Measurements from ENCODE around the gene TBC1D5. TPM values are rescaled to one million over a fixed set of nuclear protein-coding genes. Genes with fewer than 3 reads are reported as not detected.

Gene TBC1D5
- total and polyA plus RNA-seq, 4 donors, result 34.6 to 135 (median 69.1) TPM

Small RNAs within 50 kb of the gene (small RNA-seq; reads per million reads assigned to genes)
- gene AC104451.1 (ENCODE audit: low replicate concordance) (not detected), gene RNU7-10P (ENCODE audit: low replicate concordance) (not detected)

All from spinal cord (tissue), 4 donors.